Upper lobe of left lung (tissue), 6 donors: Measurements from ENCODE around the gene FKBP5. TPM values are rescaled to one million over a fixed set of nuclear protein-coding genes. Genes with fewer than 3 reads are reported as not detected.
A peak's percentile ranks its signal among the peaks of the same experiment; 100 is the strongest.
"Not testable (repeated sequence)": the region's sequence is repeated elsewhere in the genome, so short reads cannot be mapped to it uniquely, and the experiment has no call there.

ENCODE experiments used
- ATAC-seq, 2 donors: fragments of 200-7000 bp; cut with Tn5 transposase; one replicate each; pipeline ENCODE4 v1.9.1; 2022; ENCODE audit warnings: mild to moderate bottlenecking in 2 of 2, moderate library complexity in 2 of 2; ENCODE audit not compliant: low FRiP score in 2 of 2
- DNase-seq, 2 donors: peaks; one replicate each; pipeline ENCODE4 v3.0.0-alpha.2; 2019 to 2020
- H3K27ac ChIP-seq, 4 donors: fragments of 200-600 bp; sonication (generic); one replicate each; pipeline ENCODE4 v1.5.1; 2016 to 2019
- H3K27me3 ChIP-seq, 4 donors: fragments of 200-600 bp; sonication (generic); one replicate each; pipeline ENCODE4 v1.5.1; 2017 to 2019
- H3K36me3 ChIP-seq, 4 donors: fragments of 200-600 bp; sonication (generic); one replicate each; pipeline ENCODE4 v1.5.1; 2016 to 2019
- H3K4me1 ChIP-seq, 4 donors: fragments of 200-600 bp; sonication (generic); one replicate each; pipeline ENCODE4 v1.5.1; 2018 to 2019
- H3K4me3 ChIP-seq, 4 donors: fragments of 200-600 bp; sonication (generic); one replicate each; pipeline ENCODE4 v1.5.1; 2017 to 2019; ENCODE audit warnings: mild to moderate bottlenecking in 2 of 4, moderate library complexity in 1 of 4
- H3K9me3 ChIP-seq, 4 donors: fragments of 200-600 bp; sonication (generic); one replicate each; pipeline ENCODE4 v1.5.1; 2018 to 2019
- EP300 ChIP-seq, 4 donors: sonication (generic); formaldehyde crosslinking; IDR thresholded peaks; one replicate each; pipeline ENCODE4 v1.5.1; 2017; ENCODE audit warnings: antibody characterized with exemption in 4 of 4, control low read depth in 2 of 4
- POLR2A ChIP-seq, 4 donors: fragments of 450-650 bp; IDR thresholded peaks; one replicate each; pipeline ENCODE4 v1.5.1; 2016 to 2017; ENCODE audit warnings: antibody characterized with exemption in 4 of 4, mild to moderate bottlenecking in 2 of 4
- POLR2AphosphoS5 ChIP-seq, 2 donors: sonication (generic); formaldehyde crosslinking; IDR thresholded peaks; one replicate each; pipeline ENCODE4 v1.5.1; 2017; ENCODE audit warnings: antibody characterized with exemption in 2 of 2
- WGBS, 2 donors: methylation state at CpG; one replicate each; pipeline ENCODE4 v1.1.5; 2017 to 2018; 5-methylcytosine and 5-hydroxymethylcytosine counted together
- total RNA-seq, 6 donors: library from RNA; depleted of rRNA in 4 of 6; stranded (reverse); fragments of >200 nt in 4 of 6; gene quantifications; one replicate each; pipeline versions ENCODE4 v1.1.0 to v1.2.1, GENCODE V29; 2016 to 2021
- TF ChIP-seq, protein P1 (sequence below), 6 experiments: fragments of 450-650 bp in 4 of 6; fragments of 200-600 bp in 2 of 6; sonication (generic) in 2 of 6; IDR thresholded peaks; one replicate each; pipeline ENCODE4 v1.5.1; 2016 to 2019; ENCODE audit warnings: antibody characterized with exemption in 6 of 6
- donor health status: DM: no; HTN: no; CAD: no; lungs with moderate emphysema.
- donor health status: DM: no; HTN: yes; CAD: no; lungs with severe emphysema.

The FKBP5 gene
- total RNA-seq, 6 donors from 2014 or later, result 112 to 203 (median 143) TPM

DNA sequence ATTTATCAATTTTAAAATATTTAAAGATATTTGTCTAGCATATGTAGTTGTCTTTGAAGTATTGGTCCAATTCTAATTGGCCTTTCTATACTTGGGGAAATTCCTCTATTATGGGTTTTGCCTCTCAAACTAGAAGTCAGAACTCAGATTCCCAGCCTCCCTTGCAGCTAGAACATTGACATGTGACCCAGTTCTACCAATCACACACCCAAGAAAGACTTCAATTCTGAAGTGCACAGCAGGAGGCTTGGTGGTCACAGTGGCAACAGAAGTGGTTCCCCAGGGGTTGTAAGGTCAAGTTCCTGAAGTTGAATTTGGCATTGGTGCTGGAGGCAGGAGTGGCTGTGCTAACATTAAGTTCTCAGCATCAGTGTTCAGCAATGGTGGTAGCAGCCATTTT lies 14.8 kb upstream of the FKBP5 start:
- DNase-seq (no peak), ATAC-seq (no peak)
- no peak overlapping the region for H3K27ac ChIP-seq
- H3K27me3 ChIP-seq, result no peaks in the 10 kb centered on the region
- no peaks in the 10 kb centered on the region for H3K36me3 ChIP-seq
- no peak for TF ChIP-seq POLR2A (IDR thresholded peaks at IDR 0.05)
- TF ChIP-seq, protein P1, sequence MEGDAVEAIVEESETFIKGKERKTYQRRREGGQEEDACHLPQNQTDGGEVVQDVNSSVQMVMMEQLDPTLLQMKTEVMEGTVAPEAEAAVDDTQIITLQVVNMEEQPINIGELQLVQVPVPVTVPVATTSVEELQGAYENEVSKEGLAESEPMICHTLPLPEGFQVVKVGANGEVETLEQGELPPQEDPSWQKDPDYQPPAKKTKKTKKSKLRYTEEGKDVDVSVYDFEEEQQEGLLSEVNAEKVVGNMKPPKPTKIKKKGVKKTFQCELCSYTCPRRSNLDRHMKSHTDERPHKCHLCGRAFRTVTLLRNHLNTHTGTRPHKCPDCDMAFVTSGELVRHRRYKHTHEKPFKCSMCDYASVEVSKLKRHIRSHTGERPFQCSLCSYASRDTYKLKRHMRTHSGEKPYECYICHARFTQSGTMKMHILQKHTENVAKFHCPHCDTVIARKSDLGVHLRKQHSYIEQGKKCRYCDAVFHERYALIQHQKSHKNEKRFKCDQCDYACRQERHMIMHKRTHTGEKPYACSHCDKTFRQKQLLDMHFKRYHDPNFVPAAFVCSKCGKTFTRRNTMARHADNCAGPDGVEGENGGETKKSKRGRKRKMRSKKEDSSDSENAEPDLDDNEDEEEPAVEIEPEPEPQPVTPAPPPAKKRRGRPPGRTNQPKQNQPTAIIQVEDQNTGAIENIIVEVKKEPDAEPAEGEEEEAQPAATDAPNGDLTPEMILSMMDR (IDR thresholded peaks at IDR 0.05), result no peak
- TF ChIP-seq POLR2AphosphoS5 (IDR thresholded peaks at IDR 0.05), result no peak
- no peak for TF ChIP-seq EP300 (IDR thresholded peaks at IDR 0.05)
- no peaks in the 10 kb centered on the region for H3K4me1 ChIP-seq
- H3K4me3 ChIP-seq, result no peak overlapping the region
- no peaks in the 10 kb centered on the region for H3K9me3 ChIP-seq

- DNase-seq, result no peak
- no peak for TF ChIP-seq EP300 (IDR thresholded peaks at IDR 0.05)
- TF ChIP-seq POLR2AphosphoS5 (IDR thresholded peaks at IDR 0.05), result no peak
- TF ChIP-seq POLR2A (IDR thresholded peaks at IDR 0.05), result no peak
- TF ChIP-seq, protein P1 (IDR thresholded peaks at IDR 0.05), result no peak
Observed at GRCh38 chr6:35698858-35699257, 10.1 kb upstream of the FKBP5 start.

GRCh38 chr6:35698430-35698829 lies 9.7 kb upstream of the FKBP5 start:
- DNase-seq, ATAC-seq, H3K4me1 ChIP-seq, H3K27me3 ChIP-seq, H3K27ac ChIP-seq, H3K36me3 ChIP-seq, H3K9me3 ChIP-seq, H3K4me3 ChIP-seq: not testable (repeated sequence)
- WGBS, 2 donors, result 89 to 92% methylated on average over 7 of the region's 7 CpGs

More at GRCh38 chr6:35698858-35699257, 10.1 kb upstream of the FKBP5 start:
- Histone ChIP-seq H3K4me3 (no peak overlapping the region), H3K9me3 (no peaks in the 10 kb centered on the region), H3K36me3 (no peaks in the 10 kb centered on the region), H3K27me3 (no peaks in the 10 kb centered on the region), H3K27ac (no peak overlapping the region), H3K4me1 (no peaks in the 10 kb centered on the region)
- WGBS, 2 donors, result 90 to 92% methylated on average over 3 of the region's 3 CpGs
- no peak for ATAC-seq

- H3K4me1 ChIP-seq, result peaks cover 21 to 27% (median 25%) of the 10 kb centered on the region in 4 donors
- TF ChIP-seq EP300 (IDR thresholded peaks at IDR 0.05), result no peak
- TF ChIP-seq POLR2AphosphoS5 (IDR thresholded peaks at IDR 0.05), result no peak
- TF ChIP-seq, protein P1 (IDR thresholded peaks at IDR 0.05), result no peak
- TF ChIP-seq POLR2A (IDR thresholded peaks at IDR 0.05), result no peak
- H3K9me3 ChIP-seq, result no peaks in the 10 kb centered on the region
- ATAC-seq, result no peak
- H3K27me3 ChIP-seq, result no peaks in the 10 kb centered on the region
- no peak for DNase-seq
- WGBS, 2 donors, result 91 to 92% methylated on average over 2 of the region's 2 CpGs
- no peaks in the 10 kb centered on the region for H3K36me3 ChIP-seq
- H3K27ac ChIP-seq, result no peak overlapping the region
- no peak overlapping the region for H3K4me3 ChIP-seq
Observed at GRCh38 chr6:35694462-35694861, 5.7 kb upstream of the FKBP5 start.

- TF ChIP-seq POLR2A (IDR thresholded peaks at IDR 0.05) (peak in 1 of 4 donors; percentile 60), POLR2AphosphoS5 (IDR thresholded peaks at IDR 0.05) (peak; percentile 59 to 78), EP300 (IDR thresholded peaks at IDR 0.05) (peak in 2 of 4 donors; percentile 34 to 58)
- TF ChIP-seq, protein P1 (IDR thresholded peaks at IDR 0.05), result no peak
- DNase-seq (peak in 1 of 2 donors; percentile 95), ATAC-seq (peak; percentile 83)
- Histone ChIP-seq H3K27ac (peak overlapping the region; percentile 66 to 100 (median 90)), H3K27me3 (no peaks in the 10 kb centered on the region), H3K4me3 (no peak overlapping the region), H3K4me1 (peaks cover 26 to 32% (median 29%) of the 10 kb centered on the region in 4 donors), H3K36me3 (no peaks in the 10 kb centered on the region), H3K9me3 (no peaks in the 10 kb centered on the region)
- WGBS, 2 donors, result 40 to 43% methylated on average over 10 of the region's 10 CpGs
Observed at GRCh38 chr6:35691027-35691824, 2.5 kb upstream of the FKBP5 start.
